ENCODE data around the gene SNAPC3.
A peak's percentile ranks its signal among the peaks of the same experiment; 100 is the strongest.

The SNAPC3 gene

DNA sequence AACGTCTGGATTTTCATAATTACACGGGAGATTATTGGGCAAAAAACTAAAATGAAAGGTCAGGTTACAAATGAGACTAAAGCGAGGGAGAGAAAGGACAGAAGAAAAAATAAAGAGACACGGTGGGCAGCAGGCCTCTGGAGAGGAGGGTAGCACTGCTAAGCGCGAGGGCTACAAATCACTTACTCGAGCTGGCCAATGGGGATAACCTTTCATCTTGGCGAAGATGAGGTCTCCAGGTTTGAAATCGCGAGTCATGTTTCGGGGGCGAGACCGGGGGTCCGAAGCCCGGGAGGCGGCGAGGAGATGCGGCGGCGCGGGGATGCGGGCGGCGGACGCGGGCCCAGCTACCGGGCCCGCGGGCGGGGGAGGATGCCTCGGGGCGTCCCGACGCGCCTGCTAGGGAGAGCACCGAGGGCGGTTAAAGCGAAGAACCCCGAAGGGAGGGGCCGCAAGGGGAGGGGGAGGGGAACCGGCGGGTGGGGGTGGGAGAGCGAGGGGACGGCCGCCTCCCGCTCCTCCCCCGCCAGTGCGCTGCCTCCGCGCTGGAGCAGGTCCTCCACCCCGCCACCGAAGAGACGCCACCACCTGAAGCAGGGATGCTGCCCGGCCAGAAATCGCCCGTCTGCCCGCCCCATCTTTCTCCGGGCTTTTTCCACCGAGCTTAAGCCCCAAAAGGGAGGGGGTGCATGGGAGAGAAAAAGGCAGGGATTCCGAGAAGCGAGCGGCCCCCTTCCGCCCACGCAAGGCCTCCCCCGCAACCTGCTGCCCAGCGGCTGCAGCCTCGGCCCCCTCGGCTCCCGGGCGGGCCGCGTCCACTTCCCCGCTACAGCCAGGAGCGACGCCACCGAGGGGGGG, 87.5 kb downstream of the SNAPC3 start:
- H3K27ac ChIP-seq (ENCODE audit: low read depth, low read length): peak overlapping the region; percentile 92
- H3K4me3 ChIP-seq (ENCODE audit: low read length): peak overlapping the region; percentile 89
- H3K9ac ChIP-seq (ENCODE audit: low read length): peak overlapping the region; percentile 85
- H3K27me3 ChIP-seq (ENCODE audit: control insufficient read depth, insufficient read depth, low read length): no peaks in the 10 kb centered on the region
- H3K36me3 ChIP-seq (ENCODE audit: control insufficient read depth, insufficient read depth, low read length): no peaks in the 10 kb centered on the region
- H3K4me1 ChIP-seq (ENCODE audit: control insufficient read depth, insufficient read depth, low read length): no peaks in the 10 kb centered on the region

DNA sequence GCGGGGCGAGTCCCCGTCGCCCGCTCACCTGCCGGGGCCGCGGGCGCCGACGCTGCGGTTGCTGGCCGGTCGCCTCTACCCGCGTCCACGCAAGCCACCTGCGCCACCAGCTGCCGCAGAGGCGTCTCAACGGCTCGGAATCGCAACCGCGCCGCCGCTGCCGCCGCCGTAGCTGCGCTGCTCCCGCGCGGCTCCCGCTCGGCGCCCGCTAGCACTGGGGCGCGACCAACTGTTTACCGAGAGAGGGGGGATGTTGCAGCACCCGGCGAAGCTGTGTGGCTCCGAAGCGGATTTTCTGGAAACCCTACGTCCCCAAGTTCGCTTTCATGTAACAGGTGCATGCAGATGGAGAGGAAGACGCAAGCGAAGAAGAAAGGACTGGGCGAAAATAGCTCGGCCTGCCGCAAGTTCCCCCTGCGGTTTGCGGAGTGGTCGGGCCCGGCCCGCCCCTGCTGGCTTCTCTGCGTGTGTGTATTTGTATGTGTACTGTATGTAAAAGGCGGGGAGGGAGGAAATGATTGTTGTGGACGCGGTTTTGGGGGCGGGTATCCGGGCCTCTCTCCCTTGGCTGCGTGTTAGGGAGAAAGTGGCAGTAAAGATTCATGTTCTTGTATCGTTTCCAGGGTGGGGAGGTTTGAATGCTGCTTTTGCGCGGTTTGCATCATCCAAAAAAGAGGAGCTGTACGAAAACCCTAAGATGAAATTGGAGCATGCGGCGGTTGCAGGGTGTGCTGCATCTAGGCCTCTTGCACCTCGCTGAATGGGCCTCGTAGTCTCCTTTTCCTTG, 88.3 kb downstream of the SNAPC3 start, which contains the start of gene PSIP1:
TSS of gene PSIP1 (minus strand) at position 182 of the 787 bp plus-strand sequence. CDS start 782 bp downstream, outside the sequence.
- Histone ChIP-seq H3K36me3 (ENCODE audit: control insufficient read depth, insufficient read depth, low read length) (no peaks in the 10 kb centered on the region), H3K27ac (ENCODE audit: low read depth, low read length) (peak within 1 kb of the TSS; percentile 92), H3K4me3 (ENCODE audit: low read length) (peak within 1 kb of the TSS; percentile 89), H3K4me1 (ENCODE audit: control insufficient read depth, insufficient read depth, low read length) (no peaks in the 10 kb centered on the region), H3K27me3 (ENCODE audit: control insufficient read depth, insufficient read depth, low read length) (no peaks in the 10 kb centered on the region), H3K9ac (ENCODE audit: low read length) (peak within 1 kb of the TSS; percentile 85)

All from rectal smooth muscle tissue (tissue), 1 donor.